PC-3 (cell line): ENCODE results near the gene HERC2. TPM values are rescaled to one million over a fixed set of nuclear protein-coding genes. Genes with fewer than 3 reads are reported as not detected.
"Not testable (repeated sequence)": the region's sequence is repeated elsewhere in the genome, so short reads cannot be mapped to it uniquely, and the experiment has no call there.

Experiments used
- ATAC-seq: fragments of 200-7000 bp; cut with Tn5 transposase; 2 replicates; pipeline ENCODE4 v1.9.1; 2020; ENCODE audit warnings: mild to moderate bottlenecking, moderate library complexity
- BruUV-seq: library from RNA; stranded (reverse); fragments of 400-500 nt; replicated peaks from 2 replicates; lab custom pipeline; 2021; lab: Mats Ljungman, UMichigan
- CTCF ChIA-PET: fragments of 300-600 bp; sonication (Branson Sonifier 250); formaldehyde crosslinking; loops from one replicate; lab custom pipeline; 2022; ENCODE audit warnings: antibody characterized with exemption; lab: Charles Lee
- POLR2A ChIA-PET: fragments of 300-600 bp; sonication (Branson Sonifier 250); formaldehyde crosslinking; loops from one replicate; lab custom pipeline; 2022; ENCODE audit warnings: antibody characterized with exemption; ENCODE audit not compliant: unreplicated experiment; lab: Charles Lee
- DNase-seq: peaks from one replicate; pipeline ENCODE4 v3.0.0-alpha.2; 2015
- H2AFZ ChIP-seq: fragments of 300-600 bp; sonication (generic); 2 replicates; pipeline ENCODE4 v1.6.0; 2016; ENCODE audit warnings: antibody characterized with exemption, low read length
- H3F3A ChIP-seq: fragments of 300-600 bp; sonication (generic); one replicate; pipeline ENCODE4 v1.6.0; 2017; ENCODE audit warnings: antibody characterized with exemption, low read length, control low read depth, mild to moderate bottlenecking; ENCODE audit not compliant: unreplicated experiment
- H3K27ac ChIP-seq: fragments of 300-600 bp; sonication (generic); 2 replicates; pipeline ENCODE4 v1.5.1; 2016; ENCODE audit warnings: mild to moderate bottlenecking, low read length
- H3K27me3 ChIP-seq: fragments of 300-600 bp; sonication (generic); 2 replicates; pipeline ENCODE4 v1.6.1; 2016; ENCODE audit warnings: low read length, mixed read lengths
- H3K36me3 ChIP-seq: fragments of 300-600 bp; sonication (generic); 2 replicates; pipeline ENCODE4 v1.6.1; 2016; ENCODE audit warnings: low read depth, mixed run types, low read length, mixed read lengths
- H3K4me1 ChIP-seq: fragments of 300-600 bp; sonication (generic); 2 replicates; pipeline ENCODE4 v1.5.1; 2016; ENCODE audit warnings: low read length; ENCODE audit not compliant: insufficient read depth
- H3K4me2 ChIP-seq: fragments of 300-600 bp; sonication (generic); 2 replicates; pipeline ENCODE4 v1.6.0; 2016; ENCODE audit warnings: low read length
- H3K4me3 ChIP-seq: fragments of 300-600 bp; sonication (generic); 2 replicates; pipeline ENCODE4 v1.5.1; 2016; ENCODE audit warnings: mild to moderate bottlenecking, low read length, mixed read lengths
- H3K79me2 ChIP-seq: fragments of 300-600 bp; sonication (generic); 2 replicates; pipeline ENCODE4 v1.6.1; 2017; ENCODE audit warnings: low read length, mixed read lengths
- H3K9ac ChIP-seq: fragments of 300-600 bp; sonication (generic); 2 replicates; pipeline ENCODE4 v1.6.0; 2016; ENCODE audit warnings: mild to moderate bottlenecking, low read length
- H3K9me2 ChIP-seq: fragments of 300-600 bp; sonication (generic); replicated peaks from 2 replicates; pipeline ENCODE4 v1.6.1; 2016; ENCODE audit warnings: mixed run types, low read length, mixed read lengths
- H3K9me3 ChIP-seq: fragments of 300-600 bp; sonication (generic); 2 replicates; pipeline ENCODE4 v1.6.1; 2016; ENCODE audit warnings: low read length, mixed read lengths
- H4K20me1 ChIP-seq: fragments of 300-600 bp; sonication (generic); 2 replicates; pipeline ENCODE4 v1.6.1; 2016; ENCODE audit warnings: low read length, mixed read lengths
- CTCF ChIP-seq: fragments of 300-600 bp; sonication (generic); conservative IDR thresholded peaks from 2 replicates; pipeline ENCODE4 v1.5.1; 2017; ENCODE audit warnings: antibody characterized with exemption, low read depth, mild to moderate bottlenecking, low read length
- EZH2 ChIP-seq: fragments of 300-600 bp; sonication (generic); IDR thresholded peaks from one replicate; pipeline ENCODE4 v1.6.1; 2017; ENCODE audit warnings: antibody characterized with exemption, mild to moderate bottlenecking, low read length; ENCODE audit not compliant: unreplicated experiment
- EZH2phosphoT487 ChIP-seq: fragments of 300-600 bp; sonication (generic); IDR thresholded peaks from 2 replicates; pipeline ENCODE4 v1.6.1; 2018; ENCODE audit warnings: mild to moderate bottlenecking, antibody characterized with exemption, low read length, borderline replicate concordance
- intact Hi-C: fragments of 100-400 bp; cut with micrococcal nuclease; formaldehyde crosslinking; loops from 2 replicates; pipeline ENCODE4 v1.9.0; 2023
- total RNA-seq: library from RNA; depleted of rRNA; stranded (reverse); fragments of >200 nt; gene quantifications from 2 replicates; pipeline ENCODE4 v1.2.3, GENCODE V29; 2014

Gene HERC2
- total RNA-seq, 1 experiment from 2014 or later = 45.9 TPM

- H3K27ac ChIP-seq = no peak overlapping the region
These were observed 174.2 kb downstream of the HERC2 start for GRCh38 chr15:28147801-28148200.

GRCh38 chr15:28145419-28145818 lies 176.6 kb downstream of the HERC2 start:
- DNase-seq, H3F3A ChIP-seq, ATAC-seq, H3K4me2 ChIP-seq, H3K27me3 ChIP-seq, H3K9me3 ChIP-seq, H3K27ac ChIP-seq, H3K9me2 ChIP-seq, H2AFZ ChIP-seq, H3K4me3 ChIP-seq, H4K20me1 ChIP-seq, POLR2A ChIA-PET, H3K9ac ChIP-seq, BruUV-seq, intact Hi-C loops, CTCF ChIA-PET, H3K4me1 ChIP-seq: not testable (repeated sequence)
- Histone ChIP-seq H3K79me2 (peaks cover 22% of the 10 kb centered on the region), H3K36me3 (peaks cover 14% of the 10 kb centered on the region)

More at GRCh38 chr15:28147801-28148200, 174.2 kb downstream of the HERC2 start:
- Histone ChIP-seq H2AFZ (no peak overlapping the region), H3K4me2 (no peak overlapping the region), H3K4me1 (peaks cover 4% of the 10 kb centered on the region), H3K79me2 (peaks cover 26% of the 10 kb centered on the region), H3K4me3 (no peak overlapping the region), H3K9me3 (no peaks in the 10 kb centered on the region), H3K27me3 (no peaks in the 10 kb centered on the region), H3K9ac (no peak overlapping the region), H4K20me1 (no peaks in the 10 kb centered on the region), H3K36me3 (peaks cover 9% of the 10 kb centered on the region), H3K9me2 (no peaks in the 10 kb centered on the region), H3F3A (no peaks in the 10 kb centered on the region)
- intact Hi-C loops = no loop called here
- no peak for DNase-seq
- POLR2A ChIA-PET = no interaction called here
- BruUV-seq = no TSS peak
- TF ChIP-seq EZH2 (no peak), EZH2phosphoT487 (no peak), CTCF (no peak)
- CTCF ChIA-PET = no interaction called here
- ATAC-seq = no peak

DNA sequence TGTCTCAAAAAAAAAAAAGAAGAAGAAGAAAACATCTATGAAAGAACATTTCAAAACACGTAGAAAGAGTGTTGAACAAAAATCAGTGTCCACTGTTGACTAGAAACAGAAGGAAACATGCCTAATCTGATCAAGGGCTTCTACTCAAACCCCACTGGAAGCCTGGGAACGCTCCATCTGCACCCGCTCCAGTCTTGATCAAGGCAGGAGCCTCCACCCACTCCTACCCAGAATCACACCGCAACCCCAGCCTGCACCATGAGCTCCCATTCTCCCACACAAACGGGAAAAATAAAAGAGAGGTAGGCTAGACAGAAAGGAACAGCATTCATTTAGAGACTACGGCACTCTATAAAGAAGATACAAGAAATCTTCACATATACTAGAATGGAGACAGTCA lies 181.9 kb downstream of the HERC2 start:
- Histone ChIP-seq H3F3A (no peaks in the 10 kb centered on the region), H3K9me3 (no peaks in the 10 kb centered on the region), H3K9ac (no peak overlapping the region), H3K9me2 (no peaks in the 10 kb centered on the region), H3K4me3 (no peak overlapping the region), H3K4me2 (no peak overlapping the region), H3K79me2 (no peaks in the 10 kb centered on the region), H3K27ac (no peak overlapping the region), H3K4me1 (no peaks in the 10 kb centered on the region), H3K27me3 (no peaks in the 10 kb centered on the region), H2AFZ (no peak overlapping the region), H3K36me3 (peaks cover 14% of the 10 kb centered on the region), H4K20me1 (no peaks in the 10 kb centered on the region)
- POLR2A ChIA-PET = no interaction called here
- intact Hi-C loops = no loop called here
- TF ChIP-seq EZH2phosphoT487 = no peak
- no peak for TF ChIP-seq EZH2
- no peak for TF ChIP-seq CTCF
- no TSS peak for BruUV-seq
- DNase-seq = no peak
- CTCF ChIA-PET = no interaction called here
- ATAC-seq = no peak

- ATAC-seq = not testable (repeated sequence)
- POLR2A ChIA-PET = interaction anchor here (0.7 kb wide), 1 partner anchor 31 kb away, joined by 3 read pairs; no protein-coding TSS in a partner anchor
These were observed 184.5 kb downstream of the HERC2 start for GRCh38 chr15:28137408-28138039.

DNA sequence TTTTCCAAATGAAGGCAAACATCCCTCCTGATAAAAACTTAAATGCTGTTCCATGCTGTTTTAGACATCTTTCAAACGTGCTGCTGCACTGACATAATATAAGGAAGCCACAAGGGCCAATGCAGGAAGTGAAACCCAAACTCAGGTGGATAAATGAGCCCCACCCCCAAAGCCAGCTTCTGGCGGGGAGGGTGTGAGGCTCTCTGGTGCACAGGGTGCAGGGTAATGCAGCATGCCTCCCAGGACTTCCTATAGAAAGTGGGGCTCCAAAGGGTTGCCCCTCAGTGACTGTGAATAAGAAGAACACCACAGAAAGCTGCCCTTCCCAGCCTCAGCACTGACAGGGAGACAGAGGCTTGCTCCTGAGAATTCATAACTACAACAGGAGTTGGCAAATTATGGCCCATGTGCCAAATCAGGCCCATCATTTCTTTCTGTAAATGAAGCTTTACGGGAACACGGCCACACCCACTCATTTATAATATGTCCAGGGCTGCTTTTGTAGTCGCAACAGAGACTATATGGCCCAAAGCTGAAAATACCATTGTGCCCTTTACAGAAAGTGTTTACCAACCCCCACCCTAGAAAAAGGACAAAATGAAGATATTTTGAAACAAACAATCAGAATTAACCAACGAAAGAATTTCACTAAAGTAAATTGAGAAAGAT lies 185.6 kb downstream of the HERC2 start:
- H3K9me3 ChIP-seq, intact Hi-C loops, BruUV-seq, H3K27ac ChIP-seq, H3K4me1 ChIP-seq, H3F3A ChIP-seq, DNase-seq, H4K20me1 ChIP-seq, H2AFZ ChIP-seq, H3K36me3 ChIP-seq, ATAC-seq, H3K9me2 ChIP-seq, H3K27me3 ChIP-seq, H3K79me2 ChIP-seq, CTCF ChIA-PET, H3K4me3 ChIP-seq, H3K4me2 ChIP-seq, H3K9ac ChIP-seq: not testable (repeated sequence)
- POLR2A ChIA-PET = interaction anchor here (0.7 kb wide), 1 partner anchor 29 kb away, joined by 3 read pairs; no protein-coding TSS in a partner anchor

More at GRCh38 chr15:28137408-28138039, 184.5 kb downstream of the HERC2 start:
- H3K79me2 ChIP-seq, H3K27ac ChIP-seq, H3K9me3 ChIP-seq, H3K27me3 ChIP-seq, H2AFZ ChIP-seq, BruUV-seq, H3K4me1 ChIP-seq, intact Hi-C loops, H3K36me3 ChIP-seq, H4K20me1 ChIP-seq, H3F3A ChIP-seq, H3K4me3 ChIP-seq, H3K9ac ChIP-seq, CTCF ChIA-PET, H3K4me2 ChIP-seq, DNase-seq, H3K9me2 ChIP-seq: not testable (repeated sequence)
